DMS153 treated with DMSO at 0.1 percent for 48 hours (cell line): Measurements from ENCODE around the gene CLCF1.
A peak's percentile ranks its signal among the peaks of the same experiment; 100 is the strongest.
"Not testable (repeated sequence)": the region's sequence is repeated elsewhere in the genome, so short reads cannot be mapped to it uniquely, and the experiment has no call there.

Experiments
- DNase-seq: peaks from one replicate; lab custom pipeline; 2025; ENCODE audit not compliant: unreplicated experiment; lab: John Stamatoyannopoulos, UW

Gene CLCF1

DNA sequence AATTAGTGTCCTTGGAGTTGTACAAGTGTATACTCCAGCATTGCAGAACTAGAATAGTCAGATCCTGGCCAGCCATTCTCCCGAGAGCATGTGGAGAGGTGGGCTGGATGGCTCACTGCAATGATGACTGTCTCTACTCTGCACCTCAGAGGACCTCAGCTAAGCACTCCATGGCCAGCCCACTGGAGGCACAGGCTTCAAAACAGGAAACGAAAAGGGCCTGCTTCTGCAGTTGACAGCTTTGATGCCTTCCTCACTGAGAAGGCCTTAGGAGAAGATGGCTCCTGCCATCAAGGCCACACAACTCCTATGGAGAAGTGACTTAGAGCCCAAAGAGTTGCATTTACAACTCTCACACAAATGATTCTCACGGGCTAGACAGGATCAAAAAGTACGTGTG is 29.1 kb downstream of the CLCF1 start:
- no peak for DNase-seq

DNA sequence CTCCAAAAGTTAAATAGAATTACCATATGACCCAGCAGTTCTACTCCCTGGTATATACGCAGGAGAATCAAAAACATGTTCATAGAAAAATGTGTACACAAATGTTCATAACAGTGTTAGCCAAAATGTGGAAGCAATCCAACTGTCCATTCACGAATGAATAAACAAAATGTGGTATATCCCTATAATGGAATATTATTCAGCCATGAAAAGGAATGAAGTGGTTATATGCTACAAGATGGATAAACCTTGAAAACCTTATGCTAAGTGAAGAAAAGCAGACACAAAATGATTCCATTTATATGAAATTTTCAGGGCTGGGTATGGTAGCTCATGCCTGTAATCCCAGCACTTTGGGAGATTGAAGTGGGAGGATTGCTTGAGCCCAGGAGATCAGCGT is 36.1 kb downstream of the CLCF1 start:
- no peak for DNase-seq

DNA sequence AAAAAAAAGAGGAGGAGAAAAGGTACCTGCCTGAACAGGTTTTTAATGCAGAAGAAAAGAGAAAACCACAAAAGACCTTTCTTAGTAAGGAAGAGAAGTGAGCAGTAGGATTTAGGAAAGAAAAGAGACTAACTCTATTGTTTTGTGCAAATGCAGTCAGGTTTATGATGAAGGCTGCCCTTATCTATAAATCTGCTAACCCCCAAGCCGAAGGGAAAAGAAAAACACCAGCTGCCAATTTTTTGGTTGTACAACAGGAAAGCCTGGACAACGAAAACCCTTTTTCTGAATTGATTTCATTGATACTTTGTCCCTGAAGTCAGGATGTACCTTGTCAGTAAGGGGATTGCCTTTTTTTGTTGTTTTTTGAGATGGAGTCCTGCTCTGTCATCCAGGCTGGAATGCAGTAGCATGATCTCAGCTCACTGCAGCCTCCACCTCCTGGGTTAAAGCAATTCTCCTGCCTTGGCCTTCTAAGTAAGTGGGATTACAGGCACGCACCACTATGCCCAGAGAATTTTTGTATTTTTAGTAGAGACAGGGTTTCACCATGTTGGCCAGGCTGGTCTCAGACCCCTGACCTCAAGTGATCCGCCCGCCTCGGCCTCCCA is 41.2 kb downstream of the CLCF1 start:
- DNase-seq, result no peak

DNA sequence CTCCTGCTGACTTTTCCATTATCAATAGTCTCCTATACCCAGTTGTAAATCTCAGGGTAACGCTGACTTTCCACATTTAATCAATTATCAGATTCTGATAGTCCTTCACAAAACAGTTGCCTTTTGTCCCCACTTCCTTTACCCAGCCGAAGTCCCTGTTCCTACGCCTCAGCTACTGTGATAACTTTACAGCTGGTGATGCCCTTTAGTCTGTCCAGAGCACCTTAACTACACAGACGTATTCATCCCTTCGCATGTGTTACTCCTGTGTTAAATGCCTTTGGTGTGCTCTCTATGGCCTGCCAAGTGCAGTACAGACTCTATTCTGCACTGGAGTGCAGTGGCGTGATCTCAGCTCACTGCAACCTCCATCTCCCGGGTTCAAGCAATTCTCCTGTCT is 49.9 kb downstream of the CLCF1 start:
- no peak for DNase-seq

DNA sequence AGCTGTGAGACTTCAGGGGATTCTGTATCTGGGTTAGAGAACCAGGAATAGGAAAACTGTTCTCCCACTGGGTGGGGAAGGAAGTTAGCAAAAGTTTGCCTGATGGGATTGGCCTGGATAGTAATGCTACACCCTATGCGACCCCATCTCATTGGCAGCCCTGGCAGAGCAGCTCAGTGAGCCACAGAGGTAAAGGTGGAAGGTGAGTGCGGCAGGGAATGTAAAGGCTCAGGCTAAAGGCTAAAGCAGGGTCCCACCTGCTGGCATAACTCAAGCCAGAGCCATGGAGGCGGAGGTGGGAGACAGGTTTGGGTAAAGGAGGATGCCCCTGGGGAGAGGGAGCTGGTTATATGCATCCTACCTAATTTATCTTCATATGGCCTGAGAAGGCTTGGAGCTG is 51.3 kb downstream of the CLCF1 start:
- DNase-seq, result no peak

DNA sequence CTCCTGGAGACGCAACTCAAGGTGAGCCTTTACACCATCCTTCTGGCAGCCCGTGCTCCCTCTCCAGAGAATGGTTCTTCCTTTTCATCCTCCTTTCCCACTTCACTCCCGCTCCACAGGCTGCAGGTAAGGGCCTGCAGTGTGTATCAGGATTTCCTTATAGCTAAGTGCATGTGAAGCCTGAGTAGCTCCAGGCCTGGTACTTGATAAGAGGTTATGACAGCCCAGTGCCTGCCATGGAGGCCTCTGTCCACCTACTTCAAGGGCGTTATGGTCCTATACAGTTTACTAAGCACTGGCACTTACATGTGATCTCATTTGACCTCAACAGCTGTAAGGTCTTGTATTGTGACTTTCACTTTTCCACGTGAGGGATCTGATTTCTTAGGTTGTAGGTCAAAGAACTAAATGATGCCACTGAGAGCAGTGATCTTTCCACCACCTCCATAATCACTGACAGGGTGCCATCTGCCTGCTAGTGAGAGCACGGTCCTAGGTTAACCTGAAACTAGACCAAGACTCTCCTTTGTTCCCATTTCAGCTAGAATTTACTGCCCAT is 52.0 kb downstream of the CLCF1 start:
- no peak for DNase-seq

DNA sequence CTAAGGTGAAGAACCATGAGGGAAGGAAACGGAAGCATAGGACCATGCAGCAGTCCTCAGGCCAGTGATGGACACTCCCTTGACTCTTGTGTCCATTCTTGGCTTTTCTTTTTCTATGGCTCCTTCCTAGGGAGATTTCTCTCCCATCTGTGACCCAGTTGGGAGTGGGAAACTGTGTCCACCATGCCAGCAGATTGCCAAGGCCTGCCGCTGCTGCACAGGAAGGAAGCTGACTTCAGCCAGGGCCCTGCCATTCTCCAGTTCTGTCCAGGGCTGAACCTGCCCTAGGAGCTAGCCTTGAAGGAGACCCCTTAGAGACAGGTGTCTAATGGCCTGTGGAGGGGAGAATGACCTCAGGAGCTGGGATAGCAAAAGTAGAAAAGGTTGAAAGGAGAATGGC is 52.7 kb downstream of the CLCF1 start:
- no peak for DNase-seq

DNA sequence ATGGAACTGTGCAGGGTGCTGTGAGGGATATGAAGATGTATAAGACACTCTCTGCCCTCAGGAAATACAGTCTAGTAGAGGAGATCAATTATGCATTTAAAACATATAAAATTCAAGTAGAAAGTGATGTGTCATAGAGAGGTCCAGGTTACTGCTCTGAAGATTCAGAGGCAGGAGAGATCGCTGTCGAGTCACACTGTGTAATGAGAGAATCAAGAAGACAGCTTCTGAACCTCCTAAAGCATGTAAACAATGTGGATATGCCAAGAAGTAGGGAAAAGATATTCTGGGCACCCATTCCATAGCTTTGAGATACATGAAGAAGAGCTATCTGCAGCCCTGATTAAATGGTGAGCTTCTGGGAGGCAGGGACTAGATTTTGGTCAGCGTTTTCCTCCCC is 53.4 kb downstream of the CLCF1 start:
- DNase-seq, result no peak

DNA sequence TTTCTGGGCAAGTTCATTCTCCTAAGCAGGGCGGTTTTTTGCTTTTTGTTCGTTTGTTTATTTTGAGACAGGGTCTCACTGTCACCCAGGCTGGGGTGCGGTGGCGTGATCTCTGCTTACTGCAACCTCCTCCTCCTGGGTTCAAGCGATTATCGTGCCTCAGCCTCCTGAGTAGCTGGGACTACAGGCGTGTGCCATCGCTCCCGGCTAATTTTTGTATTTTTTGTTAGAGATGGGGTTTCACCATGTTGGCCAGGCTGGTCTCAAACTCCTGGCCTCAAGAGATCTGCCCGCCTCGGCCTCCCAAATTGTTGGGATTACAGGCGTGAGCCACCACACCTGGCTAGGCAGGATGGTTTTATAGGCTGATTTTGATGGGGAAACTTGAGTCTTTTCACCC is 54.5 kb downstream of the CLCF1 start:
- not testable (repeated sequence) for DNase-seq

DNA sequence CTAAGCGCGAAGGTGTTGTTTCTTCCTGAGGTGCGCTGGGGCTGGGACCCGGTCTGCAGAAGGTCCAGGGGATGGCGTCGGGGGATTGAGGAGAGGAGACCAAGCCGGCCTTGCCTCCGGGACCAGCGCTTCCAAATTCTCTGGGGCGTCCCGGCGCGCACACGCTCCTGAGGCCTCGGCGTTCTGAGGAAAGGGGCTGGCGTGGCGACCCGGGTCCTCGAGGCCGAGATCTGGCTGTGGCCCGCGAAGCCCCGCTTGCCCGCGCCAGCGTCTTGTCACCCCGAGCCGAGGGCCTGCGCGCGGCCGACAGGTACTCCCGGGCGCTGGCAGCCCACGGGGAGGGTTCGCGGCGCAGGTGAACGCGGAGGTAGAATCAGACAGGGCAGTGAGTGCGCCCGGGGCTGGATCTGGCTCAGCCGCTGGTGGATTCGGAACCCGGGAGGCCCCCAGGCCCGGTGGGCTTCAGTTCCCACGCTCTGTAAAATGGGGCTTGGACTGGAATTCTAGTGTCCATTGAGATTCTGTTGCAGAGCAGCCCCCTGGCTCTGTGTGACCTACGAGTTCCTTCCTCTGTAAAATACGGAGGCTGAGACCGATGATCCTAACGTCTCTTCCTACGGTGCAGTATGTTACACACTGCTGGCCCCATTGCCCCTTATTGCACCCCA is 55.4 kb downstream of the CLCF1 start:
- DNase-seq, result no peak

DNA sequence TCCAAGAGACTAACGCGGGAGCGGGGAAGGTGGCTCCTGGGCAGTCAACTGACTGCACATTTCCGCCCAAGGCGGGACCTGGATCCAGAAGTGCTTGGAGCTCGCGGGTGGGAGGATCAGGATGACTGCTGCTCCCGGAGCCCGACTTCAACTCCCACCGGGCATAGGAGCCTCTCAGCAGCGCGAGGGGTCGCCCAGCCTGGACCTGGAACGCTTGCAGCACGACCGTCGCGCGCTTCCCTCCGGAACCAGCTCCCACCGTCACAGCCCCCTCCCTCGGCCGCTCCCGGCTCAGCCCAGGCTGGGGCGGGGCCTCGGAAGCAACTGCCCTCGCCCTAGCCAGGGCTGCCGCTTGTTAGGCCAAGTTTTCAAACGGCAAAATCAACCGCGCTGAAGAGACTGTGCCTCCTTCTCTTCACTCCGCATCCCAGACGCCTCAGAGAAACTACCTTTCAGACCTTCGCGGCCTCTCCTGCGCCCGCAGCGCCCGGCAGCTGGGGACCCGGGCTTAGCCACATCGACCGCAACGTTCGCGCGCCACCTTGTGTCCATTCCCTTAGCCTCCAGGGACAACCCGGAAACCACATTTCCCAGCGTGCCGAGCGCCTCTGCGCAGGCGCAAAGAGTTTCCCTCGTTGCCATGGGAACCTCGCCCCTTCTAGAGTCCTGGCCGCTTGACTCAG is 56.1 kb downstream of the CLCF1 start:
- peak; percentile 98 for DNase-seq

DNA sequence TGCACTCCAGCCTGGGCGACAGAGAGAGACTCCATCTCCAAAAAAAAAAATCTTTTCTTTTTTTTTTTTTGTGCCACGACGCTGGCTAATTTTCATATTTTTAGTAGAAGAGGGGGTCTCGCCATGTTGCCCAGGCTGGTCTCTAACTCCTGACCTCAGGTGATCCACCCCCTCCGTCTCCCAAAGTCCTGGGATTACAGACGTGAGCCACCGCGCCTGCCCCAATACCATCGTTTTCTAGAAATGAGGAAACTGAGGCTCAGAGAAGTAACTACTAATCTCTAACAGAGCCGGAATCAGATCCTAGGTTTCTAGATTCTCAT is 56.6 kb downstream of the CLCF1 start:
- DNase-seq, result no peak

DNA sequence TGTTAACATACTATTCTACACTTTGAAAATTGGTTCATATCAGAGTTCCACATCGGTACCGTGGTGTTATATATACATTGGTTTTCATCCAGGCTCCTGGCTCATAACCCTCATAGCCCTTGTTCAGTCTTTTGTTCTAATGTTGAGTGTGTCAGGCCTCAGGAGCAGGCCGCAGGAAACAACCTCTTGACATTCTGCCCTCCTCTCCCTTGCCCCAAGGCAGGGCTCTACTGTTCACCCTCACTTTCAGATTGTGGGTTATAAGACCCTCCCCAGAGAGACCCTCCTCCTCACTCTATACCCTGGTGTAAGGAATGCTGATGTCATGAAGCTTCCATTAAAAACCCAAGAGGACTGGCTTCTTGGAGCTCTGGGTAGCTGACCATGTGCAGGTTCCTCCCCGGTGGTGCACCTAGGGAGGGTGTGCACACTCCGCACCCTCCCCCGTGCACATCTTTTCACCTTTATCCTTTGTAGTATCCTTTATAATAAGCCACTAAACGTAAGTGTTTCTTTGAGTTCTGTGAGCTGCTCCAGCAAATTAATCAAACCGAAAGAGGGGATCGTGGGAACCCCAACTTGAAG is 58.0 kb downstream of the CLCF1 start:
- DNase-seq, result no peak

DNA sequence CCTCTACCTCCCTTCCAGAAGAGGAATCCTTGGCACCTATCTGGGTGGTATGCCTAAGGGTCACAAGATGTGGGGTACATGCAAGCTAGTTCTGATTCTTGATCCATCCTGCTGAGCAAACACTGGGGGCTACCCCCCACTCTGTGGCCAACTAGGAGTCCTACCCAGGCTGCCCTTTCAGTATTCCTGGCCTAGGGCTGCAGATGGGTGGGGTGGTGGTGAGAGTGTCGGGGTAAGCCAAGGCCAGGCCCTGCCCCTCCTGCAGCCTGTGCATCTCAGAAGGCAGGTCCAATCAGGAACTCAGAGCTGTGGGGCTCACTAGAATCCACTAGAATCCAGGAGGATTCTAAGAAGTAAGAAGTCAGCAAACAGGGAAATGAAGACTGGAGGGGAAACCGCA is 59.2 kb downstream of the CLCF1 start:
- no peak for DNase-seq
